ENCODE results near the gene UBE2I.
"Not testable (repeated sequence)": the region's sequence is repeated elsewhere in the genome, so short reads cannot be mapped to it uniquely, and the experiment has no call there.

The UBE2I gene

DNA sequence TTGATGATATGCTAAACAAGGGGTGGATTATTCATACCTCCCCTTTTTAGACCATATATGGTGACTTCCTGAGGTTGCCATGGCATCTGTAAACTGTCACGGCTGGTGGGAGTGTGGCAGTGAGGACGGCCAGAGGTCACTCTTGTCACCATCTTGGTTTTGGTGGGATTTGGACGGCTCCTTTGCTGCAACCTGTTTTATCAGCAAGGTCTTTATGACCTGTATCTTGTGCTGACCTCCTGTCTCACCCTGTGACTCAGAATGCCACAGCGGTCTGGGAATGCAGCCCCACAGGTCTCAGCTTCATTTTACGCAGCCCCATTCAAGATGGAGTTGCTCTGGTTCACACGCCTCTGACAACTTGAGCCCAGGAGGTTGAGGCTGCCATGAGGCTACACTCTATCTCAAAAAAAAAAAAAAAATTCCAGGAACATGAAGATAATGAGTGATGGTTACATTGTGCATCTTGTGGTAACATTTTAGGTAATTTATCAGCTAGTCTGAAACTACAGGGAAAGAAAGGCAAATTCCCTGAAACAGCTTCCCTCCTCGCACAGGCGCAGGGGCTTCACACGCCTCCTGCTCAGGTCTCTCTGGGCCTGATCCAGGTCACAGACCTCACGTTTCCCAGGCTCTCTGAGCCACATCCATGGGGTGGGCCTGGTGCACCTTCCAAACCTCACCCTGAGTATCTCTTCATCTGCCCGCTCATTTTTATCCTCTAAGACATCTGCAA, 15.3 kb upstream of the UBE2I start:
- DNase-seq: no peak

DNA sequence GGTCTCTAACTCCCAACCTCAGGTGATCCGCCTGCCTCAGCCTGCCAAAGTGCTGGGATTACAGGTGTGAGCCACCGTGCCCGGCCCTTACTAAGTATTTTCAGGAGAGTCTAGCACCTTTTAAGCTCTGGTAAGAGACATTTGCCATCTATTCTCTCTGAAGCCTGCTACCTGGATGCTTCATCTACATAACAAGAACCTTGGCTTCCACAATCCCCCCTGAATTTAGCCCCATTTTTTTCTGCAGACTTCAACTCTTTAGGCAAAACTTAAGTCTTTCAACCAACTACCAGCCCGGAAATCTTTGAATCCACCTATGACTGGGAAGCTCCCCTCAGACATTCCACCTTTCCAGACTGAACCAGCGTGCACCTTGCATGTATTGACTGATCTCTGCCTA, 14.0 kb upstream of the UBE2I start:
- no peak for DNase-seq

DNA sequence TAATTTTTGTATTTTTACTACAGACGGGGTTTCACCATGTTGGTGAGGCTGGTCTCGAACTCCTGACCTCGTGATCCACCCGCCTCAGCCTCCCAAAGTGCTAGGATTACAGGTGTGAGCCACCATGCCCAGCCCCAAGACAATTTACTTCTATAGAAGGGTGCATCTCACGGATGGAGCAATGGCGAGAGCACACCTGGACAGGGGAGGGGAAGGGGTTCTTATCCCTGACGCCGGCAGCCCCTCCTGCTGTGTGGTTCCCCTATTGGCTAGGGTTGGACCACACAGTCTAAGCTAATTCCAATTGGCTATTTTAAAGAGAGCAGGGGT, 12.8 kb upstream of the UBE2I start:
- DNase-seq: not testable (repeated sequence)

DNA sequence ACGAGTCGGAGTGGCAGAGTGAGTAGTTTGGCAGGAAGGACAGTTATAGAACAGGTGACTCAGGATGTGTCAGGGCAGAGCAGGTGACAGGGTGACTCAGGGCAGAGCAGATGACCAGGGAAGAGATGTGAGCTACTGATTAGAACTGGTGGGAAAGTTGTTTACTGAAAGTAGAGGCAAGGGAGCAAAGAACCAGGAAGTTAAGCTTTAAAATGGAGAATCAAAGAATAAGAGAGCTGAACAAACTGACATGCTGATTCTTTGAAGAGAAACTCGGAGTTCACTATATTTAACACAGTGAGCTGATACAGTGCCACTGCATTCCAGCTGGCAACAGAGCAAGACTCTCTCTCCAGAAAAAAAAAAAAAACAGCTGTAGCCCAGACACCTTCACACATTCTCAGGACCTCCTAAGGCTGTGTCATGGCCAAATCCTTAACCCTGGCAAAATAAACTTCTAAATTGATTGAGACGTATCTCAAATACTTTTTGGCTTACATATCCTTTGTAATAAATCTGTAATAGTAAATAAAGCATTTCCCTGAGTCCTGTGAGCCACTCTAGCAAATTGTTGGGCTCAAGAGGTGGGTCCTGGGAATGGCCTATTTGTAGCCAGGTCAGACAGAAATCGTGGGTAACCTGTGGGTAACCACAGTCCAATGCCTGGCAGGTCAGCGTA, 12.3 kb upstream of the UBE2I start:
- no peak for DNase-seq

DNA sequence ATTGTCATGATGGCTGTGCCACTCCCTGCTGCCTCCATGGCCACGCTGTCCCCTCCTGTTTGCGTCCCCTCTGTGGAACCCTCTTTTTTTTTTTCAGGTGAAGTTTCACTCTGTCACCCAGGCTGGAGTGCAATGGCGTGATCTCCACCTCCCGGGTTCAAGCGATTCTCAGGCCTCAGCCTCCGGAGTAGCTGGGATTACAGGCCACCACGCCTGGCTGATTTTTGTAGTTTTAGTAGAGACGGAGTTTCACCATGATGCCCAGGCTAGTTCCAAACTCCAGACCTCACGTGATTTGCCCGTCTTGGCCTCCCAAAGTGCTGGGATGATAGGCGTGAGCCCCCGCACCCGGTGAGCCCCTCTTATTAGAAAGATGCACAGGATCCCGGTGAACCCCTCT, 11.0 kb upstream of the UBE2I start:
- no peak for DNase-seq

DNA sequence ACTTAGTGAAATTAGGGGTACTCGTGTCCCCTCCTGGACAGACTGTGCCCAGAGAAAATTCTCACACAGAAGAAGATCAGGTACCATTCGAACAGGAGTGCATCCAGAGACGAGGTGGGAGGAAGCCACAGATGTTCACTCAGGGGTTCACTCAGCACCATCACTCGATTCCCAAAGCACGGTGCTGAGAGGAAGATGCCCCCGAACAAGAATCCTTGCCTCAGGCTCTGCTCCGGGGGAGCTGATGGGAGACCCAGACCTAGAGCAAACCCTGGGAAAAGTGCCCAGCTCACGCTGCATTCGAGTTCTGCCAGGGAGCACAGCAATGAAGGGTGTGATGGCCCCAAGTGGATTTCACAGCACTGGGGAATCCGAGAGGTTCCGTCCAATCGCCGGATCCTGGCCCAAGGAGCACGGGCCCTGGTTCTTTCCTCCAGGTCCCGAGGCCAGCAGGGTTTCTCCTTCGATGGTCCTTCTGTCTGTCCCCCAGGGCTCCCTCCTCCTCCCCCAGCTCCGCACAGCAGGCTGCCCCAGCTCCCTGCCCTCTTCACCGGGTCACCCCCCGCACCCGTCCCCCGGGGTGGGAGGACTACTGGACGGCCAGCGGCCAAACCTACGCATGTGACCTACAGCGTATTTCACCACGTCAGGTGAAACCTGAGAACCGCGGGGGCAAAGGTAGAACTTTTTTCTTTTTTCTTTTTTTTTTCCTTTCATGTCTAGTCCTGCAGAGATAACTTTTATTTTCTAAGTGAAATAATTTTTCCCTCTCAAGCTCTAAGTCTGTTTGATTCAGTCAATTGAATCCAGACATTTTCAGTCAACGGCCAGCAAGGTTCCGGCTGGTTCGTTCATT, 10.2 kb upstream of the UBE2I start:
- no peak for DNase-seq

DNA sequence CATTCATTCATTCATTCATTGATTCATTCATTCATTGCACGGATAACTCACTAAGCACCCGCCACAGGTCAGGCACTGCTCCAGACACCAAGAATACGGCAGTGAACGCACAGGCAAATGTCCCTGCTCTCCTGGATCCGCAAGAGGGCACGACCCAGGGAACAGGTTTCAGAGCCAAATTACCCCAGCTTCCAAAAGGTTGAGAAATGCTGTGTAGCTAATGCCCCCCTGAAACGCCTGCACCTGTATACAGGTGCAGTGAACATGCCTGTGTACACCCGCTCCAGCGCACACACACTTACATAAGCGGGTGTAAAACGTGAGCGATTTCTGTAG, 9.6 kb upstream of the UBE2I start:
- DNase-seq: no peak

DNA sequence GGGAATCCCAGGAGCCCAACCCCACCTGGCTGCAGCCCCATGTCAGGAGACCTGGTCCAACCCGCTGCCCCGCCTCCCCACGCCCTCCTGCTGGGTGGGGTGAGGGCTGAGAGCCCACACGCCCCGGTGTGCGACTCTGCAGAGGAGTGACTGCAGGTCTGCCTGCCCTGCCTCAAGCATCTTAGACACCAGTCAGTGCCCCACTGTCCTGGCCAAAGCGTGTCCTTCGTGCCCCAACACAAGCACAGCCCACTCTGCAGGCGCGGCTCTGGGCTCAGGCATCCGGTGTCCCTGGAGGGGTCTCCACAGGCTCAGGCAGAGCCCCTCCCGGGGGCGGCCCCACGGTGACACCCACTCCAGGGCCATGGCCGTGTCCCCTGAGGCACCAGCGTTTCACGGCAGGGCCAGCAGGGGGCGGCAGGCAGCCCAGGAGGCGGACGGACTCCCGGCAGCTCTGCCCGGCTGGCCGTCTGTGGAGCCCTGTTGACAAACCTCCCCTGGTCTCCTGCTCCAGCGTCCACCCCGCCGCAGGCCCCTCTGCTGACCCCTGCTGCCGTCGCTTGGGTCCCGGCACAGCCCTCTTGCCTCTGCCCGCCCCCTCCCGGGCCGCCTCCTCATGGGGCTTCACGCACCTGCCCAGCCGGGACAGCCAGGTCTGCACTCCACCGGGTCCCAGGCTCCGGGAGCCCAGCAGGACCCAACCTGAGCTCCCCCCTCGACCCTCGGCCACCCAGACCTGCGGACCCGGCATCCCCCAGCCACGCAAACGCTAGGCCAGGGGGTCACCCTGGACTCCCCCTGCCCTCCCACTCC, 8.6 kb upstream of the UBE2I start:
- peak; percentile 5 for DNase-seq

DNA sequence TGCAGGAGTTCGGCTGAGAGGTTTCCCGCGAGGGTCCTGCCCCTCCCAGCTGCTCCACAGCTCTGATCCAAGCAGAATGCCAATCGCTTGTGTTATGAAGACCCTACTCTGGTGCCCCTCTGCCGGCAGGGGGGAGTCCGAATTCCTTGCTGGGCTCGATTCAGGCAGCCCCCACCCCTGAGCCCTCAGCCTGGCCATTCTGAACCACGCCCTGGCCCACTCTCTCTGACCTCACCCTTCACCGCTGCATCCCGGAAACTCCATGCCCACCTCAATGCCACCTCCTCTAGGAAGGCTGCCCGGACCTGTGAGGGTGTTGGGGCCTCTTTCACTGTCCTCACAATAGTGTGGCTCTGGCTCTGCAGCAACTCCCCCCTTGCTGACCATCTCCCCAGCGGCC, 7.9 kb upstream of the UBE2I start:
- DNase-seq: no peak

DNA sequence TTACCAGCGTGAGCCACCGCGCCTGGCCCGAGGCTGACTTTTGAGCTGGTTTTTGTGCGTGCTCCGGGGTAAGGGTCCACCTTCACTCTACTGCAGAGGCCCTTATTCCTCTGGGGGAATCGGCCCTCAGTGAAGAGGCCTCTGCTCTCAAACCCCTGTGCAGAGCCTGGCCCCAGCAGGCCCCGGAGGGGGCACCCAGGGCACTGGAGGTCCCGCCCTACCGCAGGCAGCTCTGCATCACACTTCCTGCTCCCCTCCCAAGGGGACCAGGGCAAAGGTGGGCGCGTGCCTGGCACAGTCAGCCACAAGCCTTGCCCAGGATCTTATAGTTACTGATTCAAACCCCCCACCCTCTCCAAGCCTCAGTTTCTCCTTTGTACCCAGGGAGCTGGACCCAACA, 3.6 kb upstream of the UBE2I start:
- DNase-seq: no peak

DNA sequence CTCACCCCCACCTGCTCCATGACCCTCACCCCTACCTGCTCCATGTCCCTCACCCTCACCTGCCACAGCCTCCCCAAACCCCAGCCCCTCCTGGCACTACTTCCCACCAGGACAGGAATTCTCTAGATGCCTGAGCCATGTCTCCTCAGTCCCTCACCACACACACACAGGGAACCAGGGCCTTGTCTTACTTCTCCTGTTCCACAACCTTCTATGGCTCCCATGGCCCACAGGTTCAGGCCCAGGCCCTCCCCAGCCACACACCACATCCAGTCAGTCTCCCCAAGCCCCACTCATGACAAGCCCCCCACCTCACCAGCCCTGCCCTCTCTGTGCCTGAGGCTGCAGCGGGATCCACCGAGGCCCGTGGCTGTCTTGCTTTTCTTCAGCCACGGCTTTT, 3.1 kb upstream of the UBE2I start:
- DNase-seq: no peak

DNA sequence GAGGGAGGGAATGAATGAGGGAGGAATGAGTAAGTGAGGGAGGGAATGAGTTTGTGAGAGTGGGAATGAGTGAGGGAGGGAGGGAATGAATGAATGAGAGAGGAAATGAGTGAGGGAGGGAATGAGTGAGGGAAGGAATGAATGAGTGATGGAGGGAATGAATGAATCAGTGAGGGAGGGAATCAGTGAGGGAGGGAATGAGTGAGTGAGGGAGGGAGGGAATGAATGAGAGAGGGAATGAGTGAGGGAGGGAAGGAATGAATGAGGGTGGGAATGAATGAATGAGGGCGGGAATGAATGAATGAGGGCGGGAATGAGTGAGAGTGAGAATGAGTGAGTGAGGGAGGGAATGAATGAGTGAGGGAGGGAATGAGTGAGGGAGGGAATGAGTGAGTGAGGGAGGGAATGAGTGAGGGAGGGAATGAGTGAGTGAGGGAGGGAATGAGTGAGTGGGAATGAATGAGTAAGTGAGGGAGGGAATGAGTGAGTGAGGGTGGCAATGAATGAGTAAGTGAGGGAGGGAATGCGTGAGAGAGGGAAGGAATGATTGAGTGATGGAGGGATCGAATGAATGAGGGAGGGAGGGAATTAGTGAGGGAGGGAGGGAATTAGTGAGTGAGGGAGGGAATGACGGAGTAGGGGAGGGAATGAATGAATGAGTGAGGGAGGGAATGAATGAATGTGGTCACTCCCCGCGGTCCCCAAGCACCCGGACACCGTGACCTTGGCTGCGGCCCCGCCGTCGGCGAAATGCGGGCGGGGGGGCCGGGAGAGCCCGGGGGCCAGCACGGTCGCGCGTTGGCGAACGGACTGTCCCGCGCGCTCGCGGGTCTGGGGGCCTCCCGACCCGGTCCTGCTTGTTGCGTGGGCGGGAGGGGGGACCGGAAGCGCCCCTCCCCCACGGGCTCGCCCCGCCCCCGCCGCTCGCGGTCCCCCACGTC, 1.1 kb upstream of the UBE2I start:
- peak; percentile 24 for DNase-seq

DNA sequence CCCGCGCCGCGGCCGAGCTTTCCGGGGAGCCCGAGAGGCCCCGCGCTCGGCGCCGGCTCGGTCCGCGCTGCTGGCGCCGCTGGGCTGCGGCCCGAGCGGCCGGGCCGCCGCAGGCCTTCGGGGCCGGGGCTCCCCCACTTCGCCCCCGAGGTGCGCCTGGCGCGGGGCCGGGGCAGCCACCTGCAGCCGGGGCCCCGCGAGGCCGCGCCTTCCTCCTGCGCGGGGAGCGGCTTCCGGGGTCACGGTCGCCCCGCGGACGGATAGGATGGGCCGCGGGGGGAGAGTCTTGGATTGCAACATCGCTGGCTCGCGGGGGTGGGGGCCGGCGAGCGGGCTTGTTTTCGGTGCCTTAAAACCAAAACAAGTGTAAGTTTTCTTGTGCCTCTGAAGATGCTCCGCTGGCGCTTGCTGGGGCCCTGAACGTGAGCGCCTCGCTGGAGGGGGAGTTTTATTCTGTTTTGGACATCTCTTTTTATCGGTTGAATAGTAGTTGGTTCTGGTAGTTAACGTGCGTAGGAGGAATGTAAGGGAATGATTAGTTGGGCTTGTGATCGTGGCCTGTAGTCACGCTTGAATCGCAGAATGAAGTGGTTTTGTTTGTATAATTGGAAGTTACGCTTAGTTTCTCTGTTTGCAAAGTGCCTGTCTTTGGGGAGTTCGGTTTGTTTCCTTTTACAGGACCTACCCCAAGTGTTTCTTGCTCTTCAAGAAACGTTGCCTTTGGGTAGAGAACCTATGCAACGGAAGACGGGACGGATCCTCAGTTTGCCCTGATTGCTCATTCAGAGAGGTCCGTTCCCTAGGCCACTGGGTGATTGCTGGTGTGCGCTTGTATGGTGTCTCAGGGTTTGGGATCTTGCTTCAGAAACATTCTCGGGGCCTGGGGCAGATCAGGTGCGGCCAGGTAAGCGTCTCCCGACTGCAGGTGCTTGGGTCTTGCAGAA, 724 bp downstream of the UBE2I start:
- DNase-seq: no peak

DNA sequence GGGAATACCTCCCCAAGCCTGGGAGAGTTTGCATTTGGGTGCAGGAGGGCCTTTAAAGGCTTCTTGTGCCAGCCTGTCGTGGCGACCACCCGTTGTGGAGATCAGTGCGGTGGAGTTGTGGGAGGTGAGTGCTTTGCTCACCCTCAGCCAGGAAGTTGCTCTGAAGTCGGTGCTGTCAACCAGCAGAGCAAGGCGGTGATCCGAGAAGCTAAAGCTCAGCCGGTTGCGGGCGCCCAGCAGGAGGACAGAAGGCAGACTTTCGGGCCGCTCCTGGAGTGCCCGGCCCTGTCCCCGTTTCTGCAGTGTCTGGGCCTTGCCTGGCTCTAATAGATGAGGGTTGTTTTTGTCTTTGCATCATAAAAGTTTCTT, 1.4 kb downstream of the UBE2I start:
- no peak for DNase-seq

DNA sequence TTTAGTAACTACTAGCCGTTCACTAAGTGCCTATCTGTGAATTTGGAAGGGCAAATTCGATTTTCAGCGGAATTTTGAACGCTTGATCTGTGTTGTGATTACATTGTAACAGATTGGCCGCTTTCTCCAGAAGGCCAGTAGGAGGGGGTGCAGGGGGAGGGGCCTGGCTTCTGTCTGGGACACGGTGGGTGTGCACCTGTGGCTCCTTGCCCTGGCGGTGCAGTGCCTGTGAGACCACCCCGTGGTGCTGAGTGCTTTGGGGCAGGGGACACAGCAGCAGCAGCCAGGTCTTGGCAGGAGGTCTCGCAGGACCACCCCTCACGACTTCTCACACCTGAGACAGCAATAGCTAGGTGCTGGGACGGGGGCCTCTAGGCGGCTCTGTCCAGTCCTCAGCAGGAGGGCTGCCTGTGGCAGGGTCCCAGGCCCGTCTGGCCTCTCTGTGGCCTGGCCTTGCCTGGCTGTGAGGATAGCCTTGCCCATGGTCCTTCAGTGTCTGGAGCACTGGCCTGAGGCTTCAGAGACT, 1.8 kb downstream of the UBE2I start:
- no peak for DNase-seq

DNA sequence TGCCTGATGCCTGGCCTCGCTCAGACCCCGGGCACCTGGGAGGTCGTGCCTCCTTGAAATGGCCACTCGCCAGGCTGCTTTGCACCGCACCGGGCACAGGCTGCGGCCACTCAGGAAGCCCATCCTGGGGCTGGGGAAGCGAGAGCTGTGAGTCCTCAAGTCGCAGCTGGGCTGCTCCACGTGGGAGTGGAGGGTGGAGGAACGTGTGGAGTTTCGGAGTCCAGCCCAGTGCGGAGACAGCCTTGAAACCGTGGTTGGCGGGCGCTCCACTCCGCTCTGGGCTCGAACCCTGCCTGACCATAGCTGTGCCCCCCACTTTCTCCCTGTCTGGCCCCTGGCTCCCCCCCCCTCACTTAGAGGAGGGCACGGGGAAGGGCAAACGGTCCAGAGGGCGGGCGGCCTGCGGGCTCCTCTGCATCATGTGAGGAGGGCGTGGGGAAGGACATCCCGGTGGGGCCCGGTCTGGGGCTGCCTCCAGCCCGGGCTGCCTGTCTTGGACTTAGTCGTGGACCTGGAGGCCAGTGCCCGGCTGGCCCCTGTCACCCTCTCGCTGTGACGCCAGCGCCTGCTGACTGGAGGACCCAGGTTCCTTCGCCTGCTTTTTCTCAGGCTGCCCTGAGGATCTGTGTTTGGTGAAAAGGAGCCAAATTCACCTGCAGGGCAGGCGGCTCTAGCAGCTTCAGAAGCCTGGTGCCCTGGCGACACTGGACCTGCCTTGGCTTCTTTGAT, 2.5 kb downstream of the UBE2I start:
- DNase-seq: no peak

DNA sequence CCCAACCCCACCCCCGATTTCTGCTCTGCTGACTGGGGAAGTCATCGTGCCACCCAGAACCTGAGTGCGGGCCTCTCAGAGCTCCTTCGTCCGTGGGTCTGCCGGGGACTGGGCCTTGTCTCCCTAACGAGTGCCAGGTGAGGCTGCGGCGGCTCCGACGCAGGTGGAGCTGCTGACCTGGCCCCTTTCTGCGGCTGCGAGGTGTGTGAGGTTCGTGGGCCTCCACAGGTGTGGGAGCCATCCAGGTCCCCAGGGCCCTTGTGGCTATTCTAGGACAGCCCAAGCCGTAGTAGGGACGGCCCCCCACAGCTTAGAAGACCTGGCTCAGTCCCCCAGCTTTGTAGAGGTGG, 3.0 kb downstream of the UBE2I start:
- DNase-seq: no peak

DNA sequence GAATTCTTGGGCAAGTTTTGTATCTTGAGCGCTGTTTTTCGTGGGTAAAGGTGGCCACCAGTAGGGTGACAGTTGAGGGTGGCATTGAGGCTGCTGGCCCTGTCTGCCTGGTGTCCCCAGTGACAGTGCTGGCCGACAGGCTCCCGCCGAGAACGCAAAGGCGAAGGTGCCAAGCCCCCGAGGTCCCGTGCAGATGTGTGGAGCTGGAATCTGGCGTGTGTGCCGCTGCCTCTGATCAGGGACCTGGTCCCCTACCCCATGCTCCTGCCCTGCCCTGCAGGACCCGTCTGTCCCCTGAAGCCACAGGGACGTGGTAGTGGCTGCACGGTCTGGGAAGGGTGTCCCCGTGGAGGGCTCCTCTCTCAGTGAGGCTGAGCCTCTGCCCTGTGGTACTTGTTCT, 3.5 kb downstream of the UBE2I start:
- DNase-seq: no peak

DNA sequence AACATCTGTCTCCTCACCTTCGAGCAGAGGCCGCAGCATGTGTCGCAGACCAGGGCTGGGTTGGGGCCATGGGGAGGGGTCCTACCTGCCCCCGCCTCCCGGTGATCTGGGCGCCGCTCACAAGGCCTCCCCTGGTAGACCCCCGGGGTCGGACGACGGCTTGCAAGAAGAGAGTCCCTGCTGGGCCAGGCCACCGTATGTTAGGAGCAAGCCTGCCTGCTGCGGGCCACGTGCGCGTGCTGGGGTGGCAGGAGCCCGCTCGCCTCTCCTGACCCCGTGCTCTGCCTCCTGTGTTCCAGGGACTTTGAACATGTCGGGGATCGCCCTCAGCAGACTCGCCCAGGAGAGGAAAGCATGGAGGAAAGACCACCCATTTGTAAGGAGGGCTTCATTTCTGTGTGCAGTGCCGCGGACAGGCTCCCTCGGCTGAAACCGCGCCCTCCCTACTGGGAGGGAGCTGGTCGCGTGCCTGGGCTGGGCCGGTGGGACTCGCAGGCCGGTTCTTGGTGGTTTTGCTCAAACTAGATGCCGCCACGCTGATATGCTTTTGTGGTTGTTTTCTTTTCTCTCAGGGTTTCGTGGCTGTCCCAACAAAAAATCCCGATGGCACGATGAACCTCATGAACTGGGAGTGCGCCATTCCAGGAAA, 4.4 kb downstream of the UBE2I start:
- no peak for DNase-seq
